Small intestine (tissue), 7 donors: ENCODE data around the gene LAMP1. TPM values are rescaled to one million over a fixed set of nuclear protein-coding genes. Genes with fewer than 3 reads are reported as not detected.

Experiments used
- DNase-seq, 2 donors: peaks; one replicate each; pipeline versions ENCODE4 v3.0.0 to v3.0.0-alpha.2; 2013
- FAIRE-seq: peaks from 2 replicates; lab custom pipeline; 2012; peaks lifted over from hg19 to GRCh38; lab: Jason Lieb, UNC
- H3K27ac ChIP-seq, 3 donors: one replicate each; pipeline ENCODE4 v1.5.1; 2013; ENCODE audit warnings: low read length in 2 of 3, mild to moderate bottlenecking in 2 of 3, control low read depth in 1 of 3, inconsistent platforms in 1 of 3, low read depth in 1 of 3, moderate library complexity in 1 of 3
- H3K27me3 ChIP-seq, 3 donors: one replicate each; pipeline ENCODE4 v1.6.1; 2013; ENCODE audit warnings: low read length in 3 of 3, inconsistent platforms in 1 of 3; ENCODE audit not compliant: control insufficient read depth in 3 of 3, insufficient read depth in 3 of 3
- H3K36me3 ChIP-seq, 3 donors: one replicate each; pipeline ENCODE4 v1.6.1; 2013; ENCODE audit warnings: low read length in 3 of 3, inconsistent platforms in 1 of 3, low read depth in 1 of 3, mild to moderate bottlenecking in 1 of 3, moderate library complexity in 1 of 3; ENCODE audit not compliant: control insufficient read depth in 3 of 3, insufficient read depth in 2 of 3
- H3K4me1 ChIP-seq, 3 donors: one replicate each; pipeline ENCODE4 v1.6.1; 2013; ENCODE audit warnings: low read length in 2 of 3, inconsistent platforms in 1 of 3, low read depth in 1 of 3, mild to moderate bottlenecking in 1 of 3, moderate library complexity in 1 of 3; ENCODE audit not compliant: control insufficient read depth in 3 of 3, insufficient read depth in 2 of 3
- H3K4me3 ChIP-seq, 3 donors: one replicate each; pipeline ENCODE4 v1.5.1; 2013; ENCODE audit warnings: low read length in 3 of 3, control low read depth in 1 of 3, inconsistent platforms in 1 of 3, low read depth in 1 of 3, mild to moderate bottlenecking in 1 of 3, moderate library complexity in 1 of 3
- H3K9me3 ChIP-seq, 2 donors: one replicate each; pipeline ENCODE4 v1.6.1; 2013; ENCODE audit warnings: low read depth in 1 of 2, low read length in 1 of 2; ENCODE audit not compliant: control insufficient read depth in 2 of 2, insufficient read depth in 1 of 2
- WGBS, 3 donors: extraction: QIAGEN DNeasy Blood & Tissue Kit; methylation state at CpG; one replicate each; pipeline ENCODE4 v1.1.7; 2013; 5-methylcytosine and 5-hydroxymethylcytosine counted together
- polyA plus RNA-seq, 4 donors: library from polyadenylated mRNA; stranded (reverse) in 3 of 4; unstranded in 1 of 4; fragments of 200-250 nt in 3 of 4; fragments of 120-200 nt in 1 of 4; gene quantifications; one replicate each; pipeline versions ENCODE4 v1.2.1 to v1.2.3, GENCODE V29; 2013
- donor health status: healthy with polysubstance abuse.
- donor health status: control.
- donor health status: control.
- donor health status: Bipolar disorder and iron deficiency.
- donor health status: healthy.

Gene LAMP1
- polyA plus RNA-seq, 4 donors: 34.0 to 251 (median 79.5) TPM

DNA sequence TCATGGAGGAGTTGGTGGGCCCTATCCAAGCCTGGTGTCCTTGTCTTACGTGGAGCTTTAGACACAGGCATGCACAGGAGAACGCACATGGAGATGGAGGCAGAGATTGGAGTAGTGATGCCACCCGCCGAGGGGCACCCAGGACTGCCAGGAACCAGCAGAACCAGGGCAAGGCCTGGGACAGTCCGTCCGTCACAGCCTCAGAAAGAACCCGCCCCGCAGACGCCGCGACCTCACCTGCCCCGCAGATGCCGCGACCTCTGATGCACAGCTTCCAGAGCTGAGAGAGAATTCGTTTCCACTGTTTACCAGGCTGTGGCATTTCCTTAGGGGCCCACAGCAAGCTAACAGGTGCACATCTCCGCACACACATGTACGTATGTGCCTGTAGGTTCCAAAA is 51.6 kb downstream of the LAMP1 start:
- DNase-seq: no peak
- FAIRE-seq: no peak
- H3K4me3 ChIP-seq: no peak overlapping the region
- no peak overlapping the region for H3K27ac ChIP-seq
- peaks cover 0 to 19% of the 10 kb centered on the region in 2 donors for H3K9me3 ChIP-seq
- 94 to 98% (median 97%) methylated on average over 17 of the region's 17 CpGs for WGBS, 3 donors
- no peaks in the 10 kb centered on the region for H3K4me1 ChIP-seq
- H3K27me3 ChIP-seq: no peaks in the 10 kb centered on the region
- peaks cover 0 to 75% (median 21%) of the 10 kb centered on the region in 3 donors for H3K36me3 ChIP-seq

DNA sequence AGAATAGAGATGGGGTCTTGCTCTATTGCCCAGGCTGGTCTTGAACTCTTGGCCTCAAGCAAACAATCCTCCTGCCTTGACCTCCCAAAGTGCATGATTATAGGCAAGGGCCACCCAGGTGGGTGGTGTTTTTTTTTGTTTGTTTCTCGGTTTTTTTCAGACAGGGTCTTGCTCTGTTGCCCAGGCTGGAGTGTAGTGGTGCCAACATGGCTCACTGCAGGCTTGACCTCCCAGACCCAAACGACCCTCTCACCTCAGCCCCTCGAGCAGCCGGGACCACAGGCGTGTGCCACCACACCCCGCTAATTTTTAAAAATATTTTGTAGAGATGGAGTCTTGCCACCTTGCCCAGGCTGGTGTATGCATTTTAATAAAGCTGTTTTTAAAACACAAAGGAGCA is 52.0 kb downstream of the LAMP1 start:
- H3K4me3 ChIP-seq: no peak overlapping the region
- H3K27ac ChIP-seq: no peak overlapping the region
- WGBS, 3 donors: 86 to 98% (median 89%) methylated on average over 6 of the region's 6 CpGs
- no peaks in the 10 kb centered on the region for H3K4me1 ChIP-seq
- no peak for FAIRE-seq
- no peaks in the 10 kb centered on the region for H3K27me3 ChIP-seq
- DNase-seq: no peak
- peaks cover 0 to 75% (median 25%) of the 10 kb centered on the region in 3 donors for H3K36me3 ChIP-seq
- peaks cover 0 to 19% of the 10 kb centered on the region in 2 donors for H3K9me3 ChIP-seq

- FAIRE-seq: no peak
- H3K36me3 ChIP-seq: peaks cover 0 to 75% (median 25%) of the 10 kb centered on the region in 3 donors
These were observed 52.5 kb downstream of the LAMP1 start for GRCh38 chr13:113349491-113349890.

GRCh38 chr13:113350065-113350937 is 53.3 kb downstream of the LAMP1 start:
- no peaks in the 10 kb centered on the region for H3K27me3 ChIP-seq
- H3K9me3 ChIP-seq: peaks cover 0 to 19% of the 10 kb centered on the region in 2 donors
- DNase-seq (no peak), FAIRE-seq (no peak)
- H3K36me3 ChIP-seq: peaks cover 3 to 81% (median 25%) of the 10 kb centered on the region in 3 donors
- 83 to 89% (median 87%) methylated on average over 30 to 32 of the region's 32 CpGs for WGBS, 3 donors
- H3K4me3 ChIP-seq: no peak overlapping the region
- H3K27ac ChIP-seq: no peak overlapping the region
- H3K4me1 ChIP-seq: peaks cover 0 to 5% (median 0%) of the 10 kb centered on the region in 3 donors

More at GRCh38 chr13:113349491-113349890, 52.5 kb downstream of the LAMP1 start:
- WGBS, 3 donors: 89 to 92% (median 92%) methylated on average over 15 of the region's 15 CpGs
- Histone ChIP-seq H3K4me3 (no peak overlapping the region), H3K27ac (no peak overlapping the region), H3K9me3 (peaks cover 0 to 19% of the 10 kb centered on the region in 2 donors), H3K4me1 (no peaks in the 10 kb centered on the region), H3K27me3 (no peaks in the 10 kb centered on the region)
- no peak for DNase-seq

GRCh38 chr13:113350938-113351335 is 53.9 kb downstream of the LAMP1 start:
- H3K27ac ChIP-seq: no peak overlapping the region
- H3K9me3 ChIP-seq: peaks cover 0 to 17% of the 10 kb centered on the region in 2 donors
- peaks cover 0 to 5% (median 0%) of the 10 kb centered on the region in 3 donors for H3K4me1 ChIP-seq
- WGBS, 3 donors: 90 to 96% (median 93%) methylated on average over 20 of the region's 20 CpGs
- no peak for FAIRE-seq
- H3K4me3 ChIP-seq: no peak overlapping the region
- no peak for DNase-seq
- H3K27me3 ChIP-seq: no peaks in the 10 kb centered on the region
- H3K36me3 ChIP-seq: peaks cover 3 to 80% (median 23%) of the 10 kb centered on the region in 3 donors

- Histone ChIP-seq H3K4me3 (no peak overlapping the region), H3K4me1 (peaks cover 0 to 5% (median 0%) of the 10 kb centered on the region in 3 donors), H3K27ac (no peak overlapping the region), H3K9me3 (peaks cover 0 to 17% of the 10 kb centered on the region in 2 donors), H3K27me3 (no peaks in the 10 kb centered on the region), H3K36me3 (peaks cover 3 to 79% (median 23%) of the 10 kb centered on the region in 3 donors)
- DNase-seq: no peak
- 79 to 85% (median 85%) methylated on average over 17 of the region's 17 CpGs for WGBS, 3 donors
- no peak for FAIRE-seq
These were observed 54.5 kb downstream of the LAMP1 start for GRCh38 chr13:113351514-113352026.

- peaks cover 0 to 12% (median 0%) of the 10 kb centered on the region in 3 donors for H3K4me1 ChIP-seq
- peaks cover 3 to 69% (median 19%) of the 10 kb centered on the region in 3 donors for H3K36me3 ChIP-seq
- H3K27me3 ChIP-seq: no peaks in the 10 kb centered on the region
- WGBS, 3 donors: 86 to 87% (median 87%) methylated on average over 12 of the region's 12 CpGs
- DNase-seq (no peak), FAIRE-seq (no peak)
- no peak overlapping the region for H3K4me3 ChIP-seq
- peaks cover 0 to 8% of the 10 kb centered on the region in 2 donors for H3K9me3 ChIP-seq
- no peak overlapping the region for H3K27ac ChIP-seq
These were observed 56.2 kb downstream of the LAMP1 start for GRCh38 chr13:113353254-113353653.

DNA sequence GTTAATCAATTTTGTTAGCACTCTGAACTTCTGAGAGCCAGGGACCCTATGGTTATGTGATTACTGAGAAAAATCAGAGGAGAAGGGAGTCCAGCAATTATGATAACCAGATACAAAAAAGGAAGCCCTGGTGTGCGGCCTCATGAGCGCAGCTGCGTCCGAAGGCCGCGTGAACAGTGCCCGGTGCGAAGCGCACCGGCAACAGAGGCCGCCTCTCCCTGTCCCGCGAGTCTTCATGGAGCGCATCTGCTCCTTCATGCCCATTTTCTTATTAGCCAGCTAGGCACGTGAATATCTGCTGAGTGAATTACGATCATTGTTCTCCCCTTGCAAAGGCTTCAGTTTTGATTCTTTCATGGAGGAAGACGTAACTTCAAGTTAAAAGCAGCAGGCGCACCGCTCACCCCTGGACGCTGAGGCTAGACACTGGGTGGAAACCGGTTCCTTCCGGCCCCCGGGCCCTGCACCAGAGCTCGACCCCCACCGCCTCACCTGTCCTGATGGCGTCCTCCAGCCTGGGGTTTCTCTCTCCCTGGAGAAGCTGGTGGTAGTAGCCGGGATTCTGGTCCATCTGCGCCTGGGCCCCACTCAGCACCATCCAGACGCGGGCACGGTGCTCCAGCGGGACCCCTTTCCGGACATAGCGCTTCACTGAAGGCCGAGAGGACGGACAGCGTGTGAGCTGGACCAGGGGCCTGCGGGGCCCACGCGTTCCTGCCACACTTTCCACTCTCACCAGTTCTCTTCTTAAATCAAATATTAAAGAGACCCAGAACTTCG is 58.0 kb downstream of the LAMP1 start:
- no peak overlapping the region for H3K27ac ChIP-seq
- FAIRE-seq: no peak
- no peaks in the 10 kb centered on the region for H3K9me3 ChIP-seq
- DNase-seq: no peak
- no peak overlapping the region for H3K4me3 ChIP-seq
- WGBS, 3 donors: 93 to 95% (median 94%) methylated on average over 41 of the region's 41 CpGs
- H3K36me3 ChIP-seq: peaks cover 5 to 57% (median 7%) of the 10 kb centered on the region in 3 donors
- H3K4me1 ChIP-seq: peaks cover 0 to 21% (median 0%) of the 10 kb centered on the region in 3 donors
- H3K27me3 ChIP-seq: no peaks in the 10 kb centered on the region
